Measurements from ENCODE around the gene PLXDC2. TPM values are rescaled to one million over a fixed set of nuclear protein-coding genes. Genes with fewer than 3 reads are reported as not detected.

Gene PLXDC2
- total and polyA plus RNA-seq, 8 donors, result 2.1 to 57.2 (median 11.2) TPM

DNA sequence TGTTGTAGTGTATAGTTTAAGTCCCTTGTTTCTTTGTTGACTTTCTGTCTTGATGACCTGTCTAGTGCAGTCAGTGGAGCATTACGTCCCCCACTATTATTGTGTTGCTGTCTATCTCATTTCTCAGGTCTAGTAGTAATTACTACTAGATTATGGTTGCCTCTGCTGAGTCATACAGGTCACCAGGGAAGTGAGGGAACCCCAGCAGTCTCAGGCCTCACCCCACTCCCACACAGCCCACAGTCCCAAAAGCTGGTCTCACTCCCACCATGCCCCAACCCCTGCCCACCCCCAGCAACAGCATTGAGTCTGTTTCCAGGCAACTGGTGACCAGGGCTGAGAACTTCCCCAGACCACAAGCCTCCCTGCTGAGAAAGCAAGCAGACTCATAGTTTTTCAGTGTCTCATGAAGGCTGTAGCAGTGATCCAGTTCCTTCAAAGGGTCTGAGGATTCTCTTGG lies 88.0 kb downstream of the PLXDC2 start:
- DNase-seq, result no peak
- peaks cover 0 to 4% (median 0%) of the 10 kb centered on the region in 4 donors for H3K4me1 ChIP-seq
- H3K9me3 ChIP-seq, result peaks cover 0 to 4% (median 0%) of the 10 kb centered on the region in 4 donors
- no peak overlapping the region for H3K27ac ChIP-seq
- no peaks in the 10 kb centered on the region for H3K27me3 ChIP-seq
- no peak for TF ChIP-seq POLR2AphosphoS5 (IDR thresholded peaks at IDR 0.05)
- no peak for TF ChIP-seq CTCF (IDR thresholded peaks at IDR 0.05)
- TF ChIP-seq EP300 (IDR thresholded peaks at IDR 0.05), result no peak
- TF ChIP-seq POLR2A (IDR thresholded peaks at IDR 0.05), result no peak
- H3K36me3 ChIP-seq, result no peaks in the 10 kb centered on the region
- intact Hi-C loops (cut with DNase I; ENCODE audit: low total_unique reads), result no loop called here
- WGBS, 5 donors, result 55 to 70% (median 64%) methylated on average over 1 of the region's 1 CpG
- no peak overlapping the region for H3K4me3 ChIP-seq

GRCh38 chr10:19906108-19906791 lies 90.0 kb downstream of the PLXDC2 start:
- Histone ChIP-seq H3K4me3 (no peak overlapping the region), H3K27me3 (no peaks in the 10 kb centered on the region), H3K36me3 (no peaks in the 10 kb centered on the region), H3K9me3 (peaks cover 0 to 4% (median 0%) of the 10 kb centered on the region in 4 donors), H3K4me1 (peaks cover 0 to 6% (median 0%) of the 10 kb centered on the region in 4 donors), H3K27ac (no peak overlapping the region)
- 74 to 90% (median 77%) methylated on average over 5 of the region's 5 CpGs for WGBS, 5 donors
- intact Hi-C loops (cut with DNase I; ENCODE audit: low total_unique reads), result no loop called here
- no peak for DNase-seq
- TF ChIP-seq EP300 (IDR thresholded peaks at IDR 0.05), result no peak
- no peak for TF ChIP-seq POLR2A (IDR thresholded peaks at IDR 0.05)
- no peak for TF ChIP-seq CTCF (IDR thresholded peaks at IDR 0.05)
- TF ChIP-seq POLR2AphosphoS5 (IDR thresholded peaks at IDR 0.05), result no peak

- H3K27ac ChIP-seq, result no peak overlapping the region
Observed at GRCh38 chr10:19908991-19909696, 92.9 kb downstream of the PLXDC2 start.

More at GRCh38 chr10:19908991-19909696, 92.9 kb downstream of the PLXDC2 start:
- peak in 1 of 2 donors; percentile 38 for DNase-seq
- TF ChIP-seq CTCF (IDR thresholded peaks at IDR 0.05), result no peak
- TF ChIP-seq EP300 (IDR thresholded peaks at IDR 0.05), result no peak
- no peak for TF ChIP-seq POLR2AphosphoS5 (IDR thresholded peaks at IDR 0.05)
- no peak for TF ChIP-seq POLR2A (IDR thresholded peaks at IDR 0.05)
- no peaks in the 10 kb centered on the region for H3K36me3 ChIP-seq
- no peak overlapping the region for H3K4me3 ChIP-seq
- H3K9me3 ChIP-seq, result peaks cover 0 to 4% (median 0%) of the 10 kb centered on the region in 4 donors
- intact Hi-C loops (cut with DNase I; ENCODE audit: low total_unique reads), result no loop called here
- no peaks in the 10 kb centered on the region for H3K27me3 ChIP-seq
- peaks cover 0 to 6% (median 0%) of the 10 kb centered on the region in 4 donors for H3K4me1 ChIP-seq
- 37 to 54% (median 47%) methylated on average over 3 of the region's 3 CpGs for WGBS, 5 donors
